Endothelial cell of umbilical vein (primary cell): Measurements from ENCODE around the gene UNC5C. TPM values are rescaled to one million over a fixed set of nuclear protein-coding genes. Genes with fewer than 3 reads are reported as not detected.
A peak's percentile ranks its signal among the peaks of the same experiment; 100 is the strongest.

Experiments
- BruUV-seq: library from RNA; stranded (reverse); fragments of 400-500 nt; replicated peaks from 2 replicates; lab custom pipeline; 2021; lab: Mats Ljungman, UMichigan
- CTCF ChIA-PET: fragments of 300-600, 350-600 bp; sonication (Branson Sonifier 250); formaldehyde crosslinking; loops from one replicate; lab custom pipeline; 2021; ENCODE audit warnings: antibody characterized with exemption, inconsistent platforms; lab: Charles Lee
- POLR2A ChIA-PET: fragments of 300-600, 350-600 bp; sonication (Branson Sonifier 250); formaldehyde crosslinking; loops from one replicate; lab custom pipeline; 2021; ENCODE audit warnings: antibody characterized with exemption, inconsistent platforms; lab: Charles Lee
- DNase-seq: peaks from one replicate; pipeline ENCODE4 v3.0.0-alpha.2; 2011; ENCODE audit warnings: low read depth, low spot score
- FAIRE-seq: peaks from 2 replicates; lab custom pipeline; 2011; peaks lifted over from hg19 to GRCh38; lab: Jason Lieb, UNC
- H2AFZ ChIP-seq: 2 replicates; pipeline ENCODE4 v1.6.0; 2012; ENCODE audit warnings: low read depth, low read length, control low read depth, inconsistent platforms
- H3K27ac ChIP-seq: 2 replicates; pipeline ENCODE4 v1.5.1; 2011; ENCODE audit warnings: low read depth, mild to moderate bottlenecking, control low read depth, low read length, moderate library complexity; ENCODE audit not compliant: insufficient read depth
- H3K27me3 ChIP-seq, 2 experiments: 2 replicates each; pipeline versions ENCODE4 v1.6.0 to v1.6.1; 2011; ENCODE audit warnings: low read length in 2 of 2, mixed read lengths in 1 of 2; ENCODE audit not compliant: control insufficient read depth in 2 of 2, insufficient read depth in 2 of 2
- H3K36me3 ChIP-seq, 2 experiments: 2 replicates in 1 of 2; 3 replicates in 1 of 2; pipeline ENCODE4 v1.5.1; 2011; ENCODE audit warnings: low read length in 2 of 2, mild to moderate bottlenecking in 1 of 2, moderate library complexity in 1 of 2; ENCODE audit not compliant: control insufficient read depth in 2 of 2, insufficient read depth in 2 of 2; ENCODE audit errors: extremely low read depth in 1 of 2
- H3K4me1 ChIP-seq: 3 replicates; pipeline ENCODE4 v1.5.1; 2011; ENCODE audit warnings: mild to moderate bottlenecking, low read length; ENCODE audit not compliant: control insufficient read depth, insufficient read depth; ENCODE audit errors: extremely low read depth
- H3K4me2 ChIP-seq: 2 replicates; pipeline ENCODE4 v1.6.1; 2011; ENCODE audit warnings: low read length, control low read depth, mixed read lengths; ENCODE audit not compliant: insufficient read depth
- H3K4me3 ChIP-seq, 3 experiments: fragments of 200-600 bp in 1 of 3; sonication (generic), shearing (Covaris generic) in 1 of 3; replicated peaks in 1 of 3; 2 replicates each; pipeline ENCODE4 v1.5.1; 2011 to 2016; ENCODE audit warnings: control low read depth in 3 of 3, low read length in 3 of 3, mild to moderate bottlenecking in 2 of 3, inconsistent platforms in 1 of 3, low read depth in 1 of 3, moderate library complexity in 1 of 3; ENCODE audit not compliant: insufficient read depth in 1 of 3
- H3K79me2 ChIP-seq: 2 replicates; pipeline ENCODE4 v1.6.0; 2012; ENCODE audit warnings: low read length, inconsistent platforms; ENCODE audit not compliant: control insufficient read depth, insufficient read depth
- H3K9ac ChIP-seq: replicated peaks from 2 replicates; pipeline ENCODE3; 2011; ENCODE audit warnings: low read length, control low read depth; ENCODE audit not compliant: insufficient read depth; ENCODE audit errors: extremely low read depth
- H3K9me1 ChIP-seq: replicated peaks from 3 replicates; pipeline ENCODE4 v1.6.0; 2011; ENCODE audit warnings: mild to moderate bottlenecking, low read length; ENCODE audit not compliant: control insufficient read depth, insufficient read depth; ENCODE audit errors: extremely low read depth
- H3K9me3 ChIP-seq: replicated peaks from 2 replicates; pipeline ENCODE4 v1.5.1; 2012; ENCODE audit warnings: low read length, inconsistent platforms; ENCODE audit not compliant: control insufficient read depth, insufficient read depth
- H4K20me1 ChIP-seq: replicated peaks from 2 replicates; pipeline ENCODE3; 2011; ENCODE audit warnings: mild to moderate bottlenecking, low read length; ENCODE audit not compliant: control insufficient read depth, insufficient read depth; ENCODE audit errors: extremely low read depth
- EZH2 ChIP-seq: IDR thresholded peaks from 2 replicates; pipeline ENCODE4 v1.6.1; 2012; ENCODE audit warnings: borderline replicate concordance, low read depth, mild to moderate bottlenecking, moderate library complexity, low read length, inconsistent platforms; ENCODE audit not compliant: severe bottlenecking
- FOS ChIP-seq: IDR thresholded peaks from 2 replicates; pipeline ENCODE4 v1.6.1; 2011; ENCODE audit warnings: mild to moderate bottlenecking, low read length, moderate library complexity, borderline replicate concordance; ENCODE audit not compliant: insufficient read depth
- GATA2 ChIP-seq: IDR thresholded peaks from 2 replicates; pipeline ENCODE4 v1.7.0; 2011; ENCODE audit warnings: low read depth, mild to moderate bottlenecking, moderate library complexity, mixed read lengths, low read length; ENCODE audit not compliant: insufficient read length, insufficient read depth
- JUN ChIP-seq: IDR thresholded peaks from 2 replicates; pipeline ENCODE4 v1.6.1; 2011; ENCODE audit warnings: borderline replicate concordance, low read depth; ENCODE audit not compliant: insufficient read length, insufficient read depth
- MYC ChIP-seq: IDR thresholded peaks from one replicate; pipeline ENCODE4 v1.6.1; 2011; ENCODE audit warnings: mild to moderate bottlenecking, low read depth, low read length
- POLR2A ChIP-seq: IDR thresholded peaks from 2 replicates; pipeline ENCODE4 v1.6.1; 2012; ENCODE audit warnings: low read depth, mild to moderate bottlenecking, control low read depth, low read length
- POLR2AphosphoS5 ChIP-seq: IDR thresholded peaks from 2 replicates; pipeline ENCODE4 v1.6.1; 2012; ENCODE audit warnings: low read depth, mild to moderate bottlenecking, control low read depth, low read length, moderate library complexity; ENCODE audit not compliant: insufficient read depth
- dilution Hi-C: fragments of 300-500 bp; cut with MboI; formaldehyde crosslinking; loops from one replicate; pipeline ENCODE4 v1.15.0; 2019; ENCODE audit warnings: low sequenced_read_pairs; ENCODE audit not compliant: extremely low pct_ligation_motif_present
- intact Hi-C: fragments of 100-400 bp; cut with micrococcal nuclease; formaldehyde crosslinking; loops from one replicate; pipeline ENCODE4 v1.10.0; 2022
- polyA plus RNA-seq, 4 experiments: library from polyadenylated mRNA; depleted of rRNA in 3 of 4; stranded (reverse) in 3 of 4; unstranded in 1 of 4; fragments of >200 nt; gene quantifications; 2 replicates each; pipeline versions ENCODE4 v1.2.1 to v1.2.3, GENCODE V29; 2011 to 2012; ENCODE audit warnings: missing spikeins in 1 of 4
- total RNA-seq: library from RNA; stranded (reverse); gene quantifications from 2 replicates; pipeline ENCODE4 v1.2.3, GENCODE V29; 2021
- TF ChIP-seq, protein P1 (sequence below): IDR thresholded peaks from 2 replicates; pipeline ENCODE4 v1.6.1; 2011; ENCODE audit not compliant: insufficient read depth, insufficient read length
- TF ChIP-seq, protein P2 (sequence below), 2 donors: IDR thresholded peaks; 1 replicate in 1 of 2; 2 replicates in 1 of 2; pipeline ENCODE4 v1.5.1; 2011; ENCODE audit warnings: low read length in 2 of 2, mild to moderate bottlenecking in 2 of 2, moderate library complexity in 2 of 2, control low read depth in 1 of 2, inconsistent platforms in 1 of 2, low read depth in 1 of 2; ENCODE audit not compliant: insufficient read depth in 1 of 2; ENCODE audit errors: extremely low read depth in 1 of 2

UNC5C gene
- total and polyA plus RNA-seq, 2 donors (not counting 3 experiments of a cell fraction or from before 2014, with no cell fraction given), result 0.44 to 0.53 TPM

- H3K36me3 ChIP-seq, result no peaks in the 10 kb centered on the region
- BruUV-seq, result no TSS peak
- intact Hi-C loops, result loop anchor here (2.0 to 5.0 kb wide), 2 partner anchors 339 to 531 kb away; no protein-coding TSS in a partner anchor
- H2AFZ ChIP-seq, result no peak overlapping the region
- POLR2A ChIA-PET, result no interaction called here
- dilution Hi-C loops, result no loop called here
- H4K20me1 ChIP-seq, result no peaks in the 10 kb centered on the region
- H3K27ac ChIP-seq, result no peak overlapping the region
- DNase-seq, result peak; percentile 25
- H3K4me3 ChIP-seq, result no peak overlapping the region
- H3K79me2 ChIP-seq, result no peaks in the 10 kb centered on the region
- no peak overlapping the region for H3K9ac ChIP-seq
- peaks cover 38% of the 10 kb centered on the region for H3K4me1 ChIP-seq
- CTCF ChIA-PET, result interaction anchor here (1.3 kb wide), 1 partner anchor 143 kb away, joined by 5 read pairs; no protein-coding TSS in a partner anchor
- TF ChIP-seq FOS (peak; percentile 19), GATA2 (peak; percentile 37), MYC (no peak)
- TF ChIP-seq, protein P1, sequence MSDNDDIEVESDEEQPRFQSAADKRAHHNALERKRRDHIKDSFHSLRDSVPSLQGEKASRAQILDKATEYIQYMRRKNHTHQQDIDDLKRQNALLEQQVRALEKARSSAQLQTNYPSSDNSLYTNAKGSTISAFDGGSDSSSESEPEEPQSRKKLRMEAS, result no peak
- no peak for FAIRE-seq
- peaks cover 2% of the 10 kb centered on the region for H3K9me1 ChIP-seq
- H3K27me3 ChIP-seq, result no peaks in the 10 kb centered on the region
- H3K4me2 ChIP-seq, result peak overlapping the region; percentile 42
- H3K9me3 ChIP-seq, result no peaks in the 10 kb centered on the region
Observed at GRCh38 chr4:95506264-95506663, 42.5 kb downstream of the UNC5C start.

GRCh38 chr4:95505799-95506198 lies 43.0 kb downstream of the UNC5C start:
- no peaks in the 10 kb centered on the region for H3K9me3 ChIP-seq
- TSS peak; percentile 52 for BruUV-seq
- peaks cover 38% of the 10 kb centered on the region for H3K4me1 ChIP-seq
- TF ChIP-seq GATA2 (no peak), JUN (no peak), POLR2A (no peak), EZH2 (no peak), FOS (no peak), MYC (no peak), POLR2AphosphoS5 (no peak)
- TF ChIP-seq, protein P1, result no peak
- TF ChIP-seq, protein P2, sequence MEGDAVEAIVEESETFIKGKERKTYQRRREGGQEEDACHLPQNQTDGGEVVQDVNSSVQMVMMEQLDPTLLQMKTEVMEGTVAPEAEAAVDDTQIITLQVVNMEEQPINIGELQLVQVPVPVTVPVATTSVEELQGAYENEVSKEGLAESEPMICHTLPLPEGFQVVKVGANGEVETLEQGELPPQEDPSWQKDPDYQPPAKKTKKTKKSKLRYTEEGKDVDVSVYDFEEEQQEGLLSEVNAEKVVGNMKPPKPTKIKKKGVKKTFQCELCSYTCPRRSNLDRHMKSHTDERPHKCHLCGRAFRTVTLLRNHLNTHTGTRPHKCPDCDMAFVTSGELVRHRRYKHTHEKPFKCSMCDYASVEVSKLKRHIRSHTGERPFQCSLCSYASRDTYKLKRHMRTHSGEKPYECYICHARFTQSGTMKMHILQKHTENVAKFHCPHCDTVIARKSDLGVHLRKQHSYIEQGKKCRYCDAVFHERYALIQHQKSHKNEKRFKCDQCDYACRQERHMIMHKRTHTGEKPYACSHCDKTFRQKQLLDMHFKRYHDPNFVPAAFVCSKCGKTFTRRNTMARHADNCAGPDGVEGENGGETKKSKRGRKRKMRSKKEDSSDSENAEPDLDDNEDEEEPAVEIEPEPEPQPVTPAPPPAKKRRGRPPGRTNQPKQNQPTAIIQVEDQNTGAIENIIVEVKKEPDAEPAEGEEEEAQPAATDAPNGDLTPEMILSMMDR (IDR thresholded peaks at IDR 0.05; ENCODE audit: extremely low read depth in 1 of 2, insufficient read depth in 1 of 2, low read depth in 1 of 2, low read length in 2 of 2), result no peak
- intact Hi-C loops, result loop anchor here (2.0 to 5.0 kb wide), 2 partner anchors 339 to 532 kb away; no protein-coding TSS in a partner anchor
- no peak overlapping the region for H2AFZ ChIP-seq
- no peaks in the 10 kb centered on the region for H3K36me3 ChIP-seq
- dilution Hi-C loops, result no loop called here
- H3K79me2 ChIP-seq, result no peaks in the 10 kb centered on the region
- H3K9me1 ChIP-seq, result peaks cover 2% of the 10 kb centered on the region
- H3K27ac ChIP-seq, result no peak overlapping the region
- no peak overlapping the region for H3K4me3 ChIP-seq
- peak overlapping the region; percentile 42 for H3K4me2 ChIP-seq
- FAIRE-seq (no peak), DNase-seq (no peak)
- no peak overlapping the region for H3K9ac ChIP-seq
- H3K27me3 ChIP-seq, result no peaks in the 10 kb centered on the region
- no peaks in the 10 kb centered on the region for H4K20me1 ChIP-seq
- ChIA-PET CTCF (no interaction called here), POLR2A (no interaction called here)
